SK-N-SH (cell line): ENCODE measurements around the gene FYN. TPM values are rescaled to one million over a fixed set of nuclear protein-coding genes. Genes with fewer than 3 reads are reported as not detected.

ENCODE experiments used
- CTCF ChIA-PET: fragments of 300-600, 350-600 bp; formaldehyde crosslinking; extraction: SDS; loops from one replicate; lab custom pipeline; 2021; lab: Yijun Ruan, JAX
- POLR2A ChIA-PET: fragments of 350-600 bp; sonication (Branson Sonifier 250); formaldehyde crosslinking; extraction: SDS; loops from one replicate; lab custom pipeline; 2020; ENCODE audit warnings: antibody characterized with exemption, inconsistent platforms; lab: Yijun Ruan, JAX
- DNase-seq: peaks from one replicate; pipeline ENCODE4 v3.0.0; 2012
- H2AFZ ChIP-seq: fragments of 200-600 bp; sonication (generic); 2 replicates; pipeline ENCODE4 v1.8.1; 2016; ENCODE audit warnings: antibody characterized with exemption, mild to moderate bottlenecking, low read depth
- H3F3A ChIP-seq: fragments of 200-600 bp; sonication (generic); replicated peaks from 2 replicates; pipeline ENCODE3; 2016; ENCODE audit warnings: antibody characterized with exemption, mild to moderate bottlenecking; ENCODE audit not compliant: insufficient read depth
- H3K27ac ChIP-seq, 2 experiments: fragments of 200-500 bp in 1 of 2; fragments of 200-600 bp in 1 of 2; sonication (Bioruptor generic) in 1 of 2; sonication (generic), shearing (Covaris generic) in 1 of 2; 2 replicates each; pipeline versions ENCODE4 v1.5.1 to v1.6.1; 2014 to 2016; ENCODE audit warnings: low read depth in 2 of 2, inconsistent platforms in 1 of 2, low read length in 1 of 2, mild to moderate bottlenecking in 1 of 2, mixed read lengths in 1 of 2
- H3K27me3 ChIP-seq: fragments of 200-600 bp; sonication (generic), shearing (Covaris generic); 2 replicates; pipeline ENCODE4 v1.6.1; 2016; ENCODE audit warnings: mixed run types; ENCODE audit not compliant: insufficient read depth
- H3K36me3 ChIP-seq, 2 experiments: fragments of 200-500 bp in 1 of 2; fragments of 200-600 bp in 1 of 2; sonication (Bioruptor generic) in 1 of 2; sonication (generic) in 1 of 2; replicated peaks in 1 of 2; 2 replicates each; pipeline versions ENCODE3 to v1.5.1; 2014 to 2016; ENCODE audit warnings: low read length in 1 of 2, mild to moderate bottlenecking in 1 of 2; ENCODE audit not compliant: insufficient read depth in 2 of 2, control insufficient read depth in 1 of 2
- H3K4me1 ChIP-seq, 2 experiments: fragments of 200-500 bp in 1 of 2; fragments of 200-600 bp in 1 of 2; sonication (Bioruptor generic) in 1 of 2; sonication (generic), shearing (Covaris generic) in 1 of 2; 2 replicates each; pipeline versions ENCODE4 v1.5.1 to v1.6.1; 2014 to 2016; ENCODE audit warnings: low read depth in 1 of 2, low read length in 1 of 2, mixed run types in 1 of 2; ENCODE audit not compliant: insufficient read depth in 2 of 2, control insufficient read depth in 1 of 2
- H3K4me2 ChIP-seq: fragments of 200-600 bp; sonication (generic), shearing (Covaris generic); 2 replicates; pipeline ENCODE4 v1.6.1; 2017; ENCODE audit warnings: mixed run types
- H3K4me3 ChIP-seq, 2 experiments: fragments of 200-500 bp in 1 of 2; fragments of 200-600 bp in 1 of 2; sonication (Bioruptor generic) in 1 of 2; sonication (generic), shearing (Covaris generic) in 1 of 2; 2 replicates each; pipeline versions ENCODE4 v1.5.1 to v1.8.1; 2014 to 2016; ENCODE audit warnings: low read depth in 2 of 2, inconsistent platforms in 1 of 2, low read length in 1 of 2, mild to moderate bottlenecking in 1 of 2, mixed read lengths in 1 of 2, moderate library complexity in 1 of 2
- H3K79me2 ChIP-seq: fragments of 200-600 bp; sonication (generic); 2 replicates; pipeline ENCODE4 v1.8.1; 2017; ENCODE audit warnings: mild to moderate bottlenecking; ENCODE audit not compliant: insufficient read depth
- H3K9ac ChIP-seq: fragments of 200-600 bp; sonication (generic); 2 replicates; pipeline ENCODE4 v1.6.1; 2017; ENCODE audit warnings: mixed run types
- H3K9me2 ChIP-seq: fragments of 200-600 bp; sonication (generic); 2 replicates; pipeline ENCODE4 v1.6.1; 2017; ENCODE audit warnings: mixed run types
- H3K9me3 ChIP-seq: fragments of 200-600 bp; sonication (generic); 2 replicates; pipeline ENCODE4 v1.6.1; 2017; ENCODE audit warnings: mixed run types, mild to moderate bottlenecking, moderate library complexity
- H4K20me1 ChIP-seq: fragments of 200-600 bp; sonication (generic); 2 replicates; pipeline ENCODE4 v1.6.1; 2017; ENCODE audit warnings: mild to moderate bottlenecking, mixed run types; ENCODE audit not compliant: insufficient read depth
- CHD2 ChIP-seq: fragments of 150-350 bp; IDR thresholded peaks from 2 replicates; pipeline ENCODE4 v1.6.1; 2018; ENCODE audit warnings: low read length; ENCODE audit not compliant: partially characterized antibody
- ELF1 ChIP-seq: IDR thresholded peaks from 2 replicates; pipeline ENCODE4 v1.4.0; 2012
- EP300 ChIP-seq, 2 experiments: IDR thresholded peaks; 2 replicates each; pipeline versions ENCODE4 v1.4.0 to v1.6.1; 2012; ENCODE audit warnings: borderline replicate concordance in 1 of 2, low read depth in 1 of 2, low read length in 1 of 2
- EZH2phosphoT487 ChIP-seq: fragments of 200-600 bp; sonication (generic); IDR thresholded peaks from 2 replicates; pipeline ENCODE4 v1.6.1; 2017; ENCODE audit warnings: low read depth, mixed run types, mild to moderate bottlenecking, antibody characterized with exemption, moderate library complexity, borderline replicate concordance
- FOSL2 ChIP-seq: IDR thresholded peaks from 2 replicates; pipeline ENCODE4 v1.4.0; 2012; ENCODE audit warnings: low read depth, mild to moderate bottlenecking, moderate library complexity, borderline replicate concordance
- FOXJ3 ChIP-seq: sonication (generic); formaldehyde crosslinking; IDR thresholded peaks from 2 replicates; pipeline ENCODE4 v1.5.1; 2020; ENCODE audit warnings: mild to moderate bottlenecking, missing genetic modification reagents
- FOXM1 ChIP-seq: IDR thresholded peaks from 2 replicates; pipeline ENCODE4 v1.4.0; 2012; ENCODE audit warnings: low read depth, mild to moderate bottlenecking
- GABPA ChIP-seq: IDR thresholded peaks from 2 replicates; pipeline ENCODE4 v1.4.0; 2012; ENCODE audit warnings: low read depth, mild to moderate bottlenecking
- GATA2 ChIP-seq: sonication (generic); formaldehyde crosslinking; IDR thresholded peaks from 2 replicates; pipeline ENCODE4 v1.5.0; 2020; ENCODE audit warnings: mild to moderate bottlenecking, missing genetic modification reagents
- JUND ChIP-seq: IDR thresholded peaks from 2 replicates; pipeline ENCODE4 v1.4.0; 2012
- MAX ChIP-seq: IDR thresholded peaks from 2 replicates; pipeline ENCODE4 v1.4.0; 2012; ENCODE audit warnings: low read depth
- MEF2A ChIP-seq: IDR thresholded peaks from 2 replicates; pipeline ENCODE4 v1.4.0; 2012; ENCODE audit warnings: low read depth, borderline replicate concordance
- MXI1 ChIP-seq: IDR thresholded peaks from 2 replicates; pipeline ENCODE4 v1.6.1; 2012; ENCODE audit warnings: mild to moderate bottlenecking, low read depth, low read length, improper control_type of control experiment
- NRF1 ChIP-seq: IDR thresholded peaks from 2 replicates; pipeline ENCODE4 v1.6.1; 2012; ENCODE audit warnings: low read depth, mild to moderate bottlenecking, low read length
- PBX3 ChIP-seq: IDR thresholded peaks from 2 replicates; pipeline ENCODE4; 2012
- POLR2AphosphoS5 ChIP-seq: IDR thresholded peaks from 2 replicates; pipeline ENCODE4 v1.6.1; 2012; ENCODE audit warnings: low read depth, low read length
- RAD21 ChIP-seq: IDR thresholded peaks from 2 replicates; pipeline ENCODE4 v1.6.1; 2012; ENCODE audit warnings: mild to moderate bottlenecking, low read length
- RCOR1 ChIP-seq: fragments of 150-350 bp; IDR thresholded peaks from 2 replicates; pipeline ENCODE4 v1.6.1; 2017; ENCODE audit warnings: antibody characterized with exemption, low read length
- REST ChIP-seq: IDR thresholded peaks from 2 replicates; pipeline ENCODE4 v1.6.1; 2012; ENCODE audit warnings: mild to moderate bottlenecking, low read depth, low read length, moderate library complexity
- RXRA ChIP-seq: IDR thresholded peaks from 2 replicates; pipeline ENCODE4 v1.4.0; 2012; ENCODE audit warnings: low read depth, mild to moderate bottlenecking, borderline replicate concordance
- SIN3A ChIP-seq: IDR thresholded peaks from 2 replicates; pipeline ENCODE4 v1.6.1; 2012; ENCODE audit warnings: low read depth, mild to moderate bottlenecking, low read length, moderate library complexity, borderline replicate concordance
- SMC3 ChIP-seq: IDR thresholded peaks from 2 replicates; pipeline ENCODE4 v1.6.1; 2012; ENCODE audit warnings: low read depth, low read length, improper control_type of control experiment
- TAF1 ChIP-seq: IDR thresholded peaks from 2 replicates; pipeline ENCODE4 v1.6.1; 2012; ENCODE audit warnings: low read depth, mild to moderate bottlenecking, low read length, moderate library complexity, borderline replicate concordance
- TCF12 ChIP-seq: IDR thresholded peaks from 2 replicates; pipeline ENCODE4 v1.4.0; 2012
- TEAD4 ChIP-seq: IDR thresholded peaks from 2 replicates; pipeline ENCODE4 v1.4.0; 2012; ENCODE audit warnings: mild to moderate bottlenecking, borderline replicate concordance; ENCODE audit not compliant: insufficient read depth
- USF1 ChIP-seq: IDR thresholded peaks from 2 replicates; pipeline ENCODE4 v1.4.0; 2012; ENCODE audit warnings: low read depth, borderline replicate concordance
- USF2 ChIP-seq: fragments of 150-350 bp; IDR thresholded peaks from 2 replicates; pipeline ENCODE4 v1.6.1; 2017; ENCODE audit warnings: antibody characterized with exemption, low read length, low read depth, borderline replicate concordance
- YY1 ChIP-seq: IDR thresholded peaks from 2 replicates; pipeline ENCODE4 v1.4.0; 2012; ENCODE audit warnings: low read depth, mild to moderate bottlenecking
- WGBS: methylation state at CpG from one replicate; pipeline ENCODE4 v1.1.6; 2017; ENCODE audit warnings: low lambda C conversion rate; 5-methylcytosine and 5-hydroxymethylcytosine counted together
- polyA plus RNA-seq, 3 experiments: library from polyadenylated mRNA; depleted of rRNA; stranded (reverse); fragments of >200 nt; gene quantifications; 2 replicates each; pipeline ENCODE4 v1.2.3, GENCODE V29; 2012

Gene FYN
- polyA plus RNA-seq, 1 of the 3 experiments (the other 2 are of a cell fraction): 31.0 TPM

- ChIA-PET CTCF (interaction anchor here (1.0 to 1.7 kb wide), 4 partner anchors 13 to 302 kb away, joined by 3 to 8 read pairs (median 3); no protein-coding TSS in a partner anchor), POLR2A (interaction anchor here (0.6 to 0.7 kb wide), 2 partner anchors 35 to 134 kb away, joined by 3 read pairs; partner anchors contain the start of gene FYN)
- Histone ChIP-seq H2AFZ (no peak overlapping the region), H3K27ac (peak overlapping the region in 1 of 2 experiments; percentile 90; a peak in 2 of 4 replicates), H3K79me2 (no peaks in the 10 kb centered on the region), H3K36me3 (no peaks in the 10 kb centered on the region), H3K9me2 (no peaks in the 10 kb centered on the region), H4K20me1 (no peaks in the 10 kb centered on the region), H3K4me2 (no peak overlapping the region), H3K9me3 (no peaks in the 10 kb centered on the region), H3F3A (no peaks in the 10 kb centered on the region), H3K4me3 (no peak overlapping the region; a peak in 1 of 4 replicates), H3K9ac (no peak overlapping the region), H3K27me3 (no peaks in the 10 kb centered on the region), H3K4me1 (peaks cover 5 to 44% of the 10 kb centered on the region in 2 experiments; a peak in 2 of 4 replicates)
- 16% methylated on average over 3 of the region's 4 CpGs for WGBS
- DNase-seq: peak; percentile 86
- TF ChIP-seq JUND: no peak
- no peak for TF ChIP-seq RXRA
- no peak for TF ChIP-seq USF1
- peak in 1 of 2 experiments; percentile 78; a peak in 2 of 4 replicates for TF ChIP-seq EP300 (IDR thresholded peaks at IDR 0.05; ENCODE audit: borderline replicate concordance in 1 of 2, low read depth in 1 of 2, low read length in 1 of 2)
- peak; percentile 12 for TF ChIP-seq RAD21
- no peak for TF ChIP-seq USF2
- TF ChIP-seq ELF1: no peak
- no peak for TF ChIP-seq MAX
- TF ChIP-seq GABPA: no peak
- TF ChIP-seq TEAD4: no peak
- no peak for TF ChIP-seq FOXM1
- TF ChIP-seq EZH2phosphoT487: no peak
- peak; percentile 46; the same call in 1 of the 2 replicates for TF ChIP-seq MXI1
- TF ChIP-seq FOSL2: no peak
- peak; percentile 54; the same call in 1 of the 2 replicates for TF ChIP-seq TCF12
- no peak for TF ChIP-seq SIN3A
- TF ChIP-seq GATA2: peak; percentile 98
- TF ChIP-seq SMC3: no peak; the same call in 1 of the 2 replicates
- TF ChIP-seq YY1: no peak
- peak; percentile 87 for TF ChIP-seq RCOR1
- no peak for TF ChIP-seq MEF2A
- no peak for TF ChIP-seq PBX3
- peak; percentile 57 for TF ChIP-seq CHD2
- no peak for TF ChIP-seq TAF1
- no peak for TF ChIP-seq REST
- TF ChIP-seq POLR2AphosphoS5: no peak
- peak; percentile 96 for TF ChIP-seq FOXJ3 (CRISPR knock-in tag)
- TF ChIP-seq NRF1: no peak
Measured at GRCh38 chr6:111739257-111739696, 134.0 kb downstream of the FYN start.
